Measurements from ENCODE around the gene NEURL1B.

NEURL1B gene

GRCh38 chr5:172610643-172611042 is 30.4 kb upstream of the NEURL1B start:
- Histone ChIP-seq H3K27me3 (ENCODE audit: control insufficient read depth, insufficient read depth, low read length) (no peaks in the 10 kb centered on the region; the same call in 1 of the 2 replicates), H3K9me3 (ENCODE audit: control insufficient read depth, insufficient read depth, low read depth, low read length) (peaks cover 5% of the 10 kb centered on the region; the same call in 1 of the 2 replicates), H3K4me1 (ENCODE audit: control insufficient read depth, insufficient read depth, low read length) (no peaks in the 10 kb centered on the region), H3K9ac (ENCODE audit: low read length) (no peak overlapping the region), H3K27ac (ENCODE audit: low read depth, low read length) (no peak overlapping the region), H3K4me3 (ENCODE audit: low read depth, low read length) (no peak overlapping the region), H3K36me3 (ENCODE audit: control insufficient read depth, insufficient read depth, low read length) (no peaks in the 10 kb centered on the region)

- H3K4me1 ChIP-seq (ENCODE audit: control insufficient read depth, insufficient read depth, low read length): no peaks in the 10 kb centered on the region
- H3K9ac ChIP-seq (ENCODE audit: low read length): no peak overlapping the region
- no peak overlapping the region for H3K4me3 ChIP-seq (ENCODE audit: low read depth, low read length)
- no peaks in the 10 kb centered on the region for H3K36me3 ChIP-seq (ENCODE audit: control insufficient read depth, insufficient read depth, low read length)
- H3K27me3 ChIP-seq (ENCODE audit: control insufficient read depth, insufficient read depth, low read length): no peaks in the 10 kb centered on the region; the same call in 1 of the 2 replicates
- H3K9me3 ChIP-seq (ENCODE audit: control insufficient read depth, insufficient read depth, low read depth, low read length): no peaks in the 10 kb centered on the region
- H3K27ac ChIP-seq (ENCODE audit: low read depth, low read length): no peak overlapping the region
Measured at GRCh38 chr5:172611913-172612312, 29.1 kb upstream of the NEURL1B start.

GRCh38 chr5:172612771-172613170 is 28.3 kb upstream of the NEURL1B start:
- Histone ChIP-seq H3K36me3 (ENCODE audit: control insufficient read depth, insufficient read depth, low read length) (no peaks in the 10 kb centered on the region), H3K9me3 (ENCODE audit: control insufficient read depth, insufficient read depth, low read depth, low read length) (no peaks in the 10 kb centered on the region), H3K4me1 (ENCODE audit: control insufficient read depth, insufficient read depth, low read length) (peaks cover 3% of the 10 kb centered on the region; the same call in 1 of the 2 replicates), H3K27me3 (ENCODE audit: control insufficient read depth, insufficient read depth, low read length) (no peaks in the 10 kb centered on the region; the same call in 1 of the 2 replicates), H3K9ac (ENCODE audit: low read length) (no peak overlapping the region), H3K4me3 (ENCODE audit: low read depth, low read length) (no peak overlapping the region), H3K27ac (ENCODE audit: low read depth, low read length) (no peak overlapping the region)

- H3K9me3 ChIP-seq (ENCODE audit: control insufficient read depth, insufficient read depth, low read depth, low read length): no peaks in the 10 kb centered on the region
- H3K4me3 ChIP-seq (ENCODE audit: low read depth, low read length): no peak overlapping the region
- H3K27me3 ChIP-seq (ENCODE audit: control insufficient read depth, insufficient read depth, low read length): no peaks in the 10 kb centered on the region; the same call in 1 of the 2 replicates
- H3K36me3 ChIP-seq (ENCODE audit: control insufficient read depth, insufficient read depth, low read length): no peaks in the 10 kb centered on the region
- no peak overlapping the region for H3K9ac ChIP-seq (ENCODE audit: low read length)
- no peak overlapping the region for H3K27ac ChIP-seq (ENCODE audit: low read depth, low read length)
- H3K4me1 ChIP-seq (ENCODE audit: control insufficient read depth, insufficient read depth, low read length): peaks cover 3% of the 10 kb centered on the region; the same call in 1 of the 2 replicates
Measured at GRCh38 chr5:172616136-172616535, 24.9 kb upstream of the NEURL1B start.

- H3K4me3 ChIP-seq (ENCODE audit: low read depth, low read length): no peak overlapping the region
- H3K4me1 ChIP-seq (ENCODE audit: control insufficient read depth, insufficient read depth, low read length): peaks cover 3% of the 10 kb centered on the region; the same call in 1 of the 2 replicates
- no peak overlapping the region for H3K27ac ChIP-seq (ENCODE audit: low read depth, low read length)
- H3K27me3 ChIP-seq (ENCODE audit: control insufficient read depth, insufficient read depth, low read length): no peaks in the 10 kb centered on the region; the same call in 1 of the 2 replicates
- no peaks in the 10 kb centered on the region for H3K36me3 ChIP-seq (ENCODE audit: control insufficient read depth, insufficient read depth, low read length)
- H3K9ac ChIP-seq (ENCODE audit: low read length): no peak overlapping the region
- no peaks in the 10 kb centered on the region for H3K9me3 ChIP-seq (ENCODE audit: control insufficient read depth, insufficient read depth, low read depth, low read length)
Measured at GRCh38 chr5:172616730-172617129, 24.3 kb upstream of the NEURL1B start.

GRCh38 chr5:172617817-172618216 is 23.2 kb upstream of the NEURL1B start:
- no peaks in the 10 kb centered on the region for H3K36me3 ChIP-seq (ENCODE audit: control insufficient read depth, insufficient read depth, low read length)

GRCh38 chr5:172618574-172619365 is 22.3 kb upstream of the NEURL1B start:
- H3K4me3 ChIP-seq (ENCODE audit: low read depth, low read length): no peak overlapping the region

More at GRCh38 chr5:172617817-172618216, 23.2 kb upstream of the NEURL1B start:
- Histone ChIP-seq H3K9me3 (ENCODE audit: control insufficient read depth, insufficient read depth, low read depth, low read length) (no peaks in the 10 kb centered on the region), H3K4me3 (ENCODE audit: low read depth, low read length) (no peak overlapping the region), H3K27ac (ENCODE audit: low read depth, low read length) (no peak overlapping the region), H3K4me1 (ENCODE audit: control insufficient read depth, insufficient read depth, low read length) (peaks cover 3% of the 10 kb centered on the region; the same call in 1 of the 2 replicates), H3K27me3 (ENCODE audit: control insufficient read depth, insufficient read depth, low read length) (peaks cover 3% of the 10 kb centered on the region; the same call in 1 of the 2 replicates), H3K9ac (ENCODE audit: low read length) (no peak overlapping the region)

GRCh38 chr5:172620506-172620905 is 20.6 kb upstream of the NEURL1B start:
- H3K9me3 ChIP-seq (ENCODE audit: control insufficient read depth, insufficient read depth, low read depth, low read length): no peaks in the 10 kb centered on the region
- no peak overlapping the region for H3K9ac ChIP-seq (ENCODE audit: low read length)
- H3K4me1 ChIP-seq (ENCODE audit: control insufficient read depth, insufficient read depth, low read length): peaks cover 7% of the 10 kb centered on the region; the same call in 1 of the 2 replicates

More at GRCh38 chr5:172618574-172619365, 22.3 kb upstream of the NEURL1B start:
- Histone ChIP-seq H3K27me3 (ENCODE audit: control insufficient read depth, insufficient read depth, low read length) (peaks cover 3% of the 10 kb centered on the region; the same call in 1 of the 2 replicates), H3K4me1 (ENCODE audit: control insufficient read depth, insufficient read depth, low read length) (peaks cover 3% of the 10 kb centered on the region; the same call in 1 of the 2 replicates), H3K9ac (ENCODE audit: low read length) (no peak overlapping the region), H3K9me3 (ENCODE audit: control insufficient read depth, insufficient read depth, low read depth, low read length) (no peaks in the 10 kb centered on the region), H3K27ac (ENCODE audit: low read depth, low read length) (no peak overlapping the region), H3K36me3 (ENCODE audit: control insufficient read depth, insufficient read depth, low read length) (no peaks in the 10 kb centered on the region)

GRCh38 chr5:172622091-172623046 is 18.7 kb upstream of the NEURL1B start:
- H3K9ac ChIP-seq (ENCODE audit: low read length): no peak overlapping the region
- no peak overlapping the region for H3K27ac ChIP-seq (ENCODE audit: low read depth, low read length)
- no peaks in the 10 kb centered on the region for H3K9me3 ChIP-seq (ENCODE audit: control insufficient read depth, insufficient read depth, low read depth, low read length)
- H3K4me1 ChIP-seq (ENCODE audit: control insufficient read depth, insufficient read depth, low read length): peaks cover 19% of the 10 kb centered on the region
- H3K36me3 ChIP-seq (ENCODE audit: control insufficient read depth, insufficient read depth, low read length): no peaks in the 10 kb centered on the region
- peaks cover 20% of the 10 kb centered on the region; the same call in 1 of the 2 replicates for H3K27me3 ChIP-seq (ENCODE audit: control insufficient read depth, insufficient read depth, low read length)
- H3K4me3 ChIP-seq (ENCODE audit: low read depth, low read length): no peak overlapping the region

More at GRCh38 chr5:172620506-172620905, 20.6 kb upstream of the NEURL1B start:
- Histone ChIP-seq H3K36me3 (ENCODE audit: control insufficient read depth, insufficient read depth, low read length) (no peaks in the 10 kb centered on the region), H3K27ac (ENCODE audit: low read depth, low read length) (no peak overlapping the region), H3K4me3 (ENCODE audit: low read depth, low read length) (no peak overlapping the region), H3K27me3 (ENCODE audit: control insufficient read depth, insufficient read depth, low read length) (peaks cover 9% of the 10 kb centered on the region; the same call in 1 of the 2 replicates)

GRCh38 chr5:172623313-172623980 is 17.6 kb upstream of the NEURL1B start:
- Histone ChIP-seq H3K9ac (ENCODE audit: low read length) (no peak overlapping the region), H3K36me3 (ENCODE audit: control insufficient read depth, insufficient read depth, low read length) (no peaks in the 10 kb centered on the region), H3K9me3 (ENCODE audit: control insufficient read depth, insufficient read depth, low read depth, low read length) (no peaks in the 10 kb centered on the region), H3K27me3 (ENCODE audit: control insufficient read depth, insufficient read depth, low read length) (peaks cover 22% of the 10 kb centered on the region; the same call in 1 of the 2 replicates), H3K4me1 (ENCODE audit: control insufficient read depth, insufficient read depth, low read length) (peaks cover 21% of the 10 kb centered on the region), H3K4me3 (ENCODE audit: low read depth, low read length) (no peak overlapping the region), H3K27ac (ENCODE audit: low read depth, low read length) (no peak overlapping the region)
